HepG2 (cell line): Measurements from ENCODE around the gene MT1A. TPM values are rescaled to one million over a fixed set of nuclear protein-coding genes. Genes with fewer than 3 reads are reported as not detected.
A peak's percentile ranks its signal among the peaks of the same experiment; 100 is the strongest.

Experiments
- MAZ ChIP-seq, 2 experiments: sonication (generic) in 1 of 2; formaldehyde crosslinking in 1 of 2; IDR thresholded peaks; 2 replicates each; pipeline versions ENCODE4 v1.5.0 to v1.6.1; 2012 to 2020; ENCODE audit warnings: low read depth in 2 of 2, mild to moderate bottlenecking in 2 of 2, borderline replicate concordance in 1 of 2, improper control_type of control experiment in 1 of 2, low read length in 1 of 2, missing genetic modification reagents in 1 of 2, moderate library complexity in 1 of 2
- MEF2D ChIP-seq: sonication (generic); formaldehyde crosslinking; IDR thresholded peaks from 2 replicates; pipeline ENCODE4 v1.5.1; 2020; ENCODE audit warnings: mild to moderate bottlenecking, missing genetic modification reagents
- YY1 ChIP-seq: IDR thresholded peaks from 2 replicates; pipeline ENCODE4 v1.6.1; 2011; ENCODE audit warnings: low read length, low read depth, moderate library complexity, mild to moderate bottlenecking; ENCODE audit not compliant: insufficient read depth, insufficient replicate concordance
- ZBTB38 ChIP-seq: sonication (generic); formaldehyde crosslinking; IDR thresholded peaks from 2 replicates; pipeline ENCODE4 v1.5.1; 2020; ENCODE audit warnings: mild to moderate bottlenecking, missing genetic modification reagents
- ZNF205 ChIP-seq: IDR thresholded peaks from 2 replicates; pipeline ENCODE4 v1.6.1; 2018; ENCODE audit warnings: missing biosample characterization, missing genetic modification reagents
- ZNF251 ChIP-seq: sonication (generic); formaldehyde crosslinking; IDR thresholded peaks from 2 replicates; pipeline ENCODE4 v1.9.0; 2021; ENCODE audit warnings: mild to moderate bottlenecking, missing genetic modification reagents
- ZNF333 ChIP-seq: sonication (generic); formaldehyde crosslinking; IDR thresholded peaks from 2 replicates; pipeline ENCODE4 v1.4.0; 2020; ENCODE audit warnings: mild to moderate bottlenecking, missing genetic modification reagents, borderline replicate concordance
- ZNF550 ChIP-seq: sonication (generic); formaldehyde crosslinking; IDR thresholded peaks from 2 replicates; pipeline ENCODE4 v1.4.0; 2020; ENCODE audit warnings: mild to moderate bottlenecking, missing genetic modification reagents, borderline replicate concordance
- ZNF772 ChIP-seq: sonication (generic); formaldehyde crosslinking; IDR thresholded peaks from 2 replicates; pipeline ENCODE4 v1.5.0; 2020; ENCODE audit warnings: mild to moderate bottlenecking, missing genetic modification reagents
- ZNF891 ChIP-seq: sonication (generic); formaldehyde crosslinking; IDR thresholded peaks from 2 replicates; pipeline ENCODE4 v1.5.0; 2020; ENCODE audit warnings: mild to moderate bottlenecking, missing genetic modification reagents
- polyA plus RNA-seq, 8 experiments: library from polyadenylated mRNA; depleted of rRNA in 3 of 8; stranded (reverse) in 7 of 8; unstranded in 1 of 8; fragments of >200 nt; fragmentation: Illumina TruSeq in 4 of 8; extraction: Trizol in 4 of 8; gene quantifications; 2 replicates each; pipeline versions ENCODE4 v1.2.1 to v1.2.3, GENCODE V29; 2011 to 2016; ENCODE audit warnings: low read depth in 4 of 8, missing spikeins in 1 of 8, mixed read lengths in 1 of 8; ENCODE audit not compliant: insufficient read depth in 1 of 8
- total RNA-seq, 5 experiments: library from RNA; depleted of rRNA; stranded (reverse); fragments of >200 nt; fragmentation: Illumina TruSeq; extraction: Trizol; gene quantifications; 2 replicates each; pipeline ENCODE4 v1.2.3, GENCODE V29; 2016; ENCODE audit warnings: low read depth in 1 of 5
- TF ChIP-seq, protein P1 (sequence below): sonication (generic); formaldehyde crosslinking; IDR thresholded peaks from 2 replicates; pipeline ENCODE4 v1.9.0; 2022; ENCODE audit warnings: low read depth, missing genetic modification reagents
- TF ChIP-seq, protein P2 (sequence below): IDR thresholded peaks from 2 replicates; pipeline ENCODE4 v1.6.1; 2016; ENCODE audit warnings: mild to moderate bottlenecking, missing biosample characterization, missing genetic modification reagents
- TF ChIP-seq, protein P3 (sequence below): sonication (generic); formaldehyde crosslinking; IDR thresholded peaks from 2 replicates; pipeline ENCODE4 v1.4.0; 2020; ENCODE audit warnings: missing genetic modification reagents
- TF ChIP-seq, protein P4 (sequence below): sonication (generic); formaldehyde crosslinking; IDR thresholded peaks from 2 replicates; pipeline ENCODE4 v1.4.0; 2020; ENCODE audit warnings: missing genetic modification reagents, mild to moderate bottlenecking, borderline replicate concordance
- TF ChIP-seq, protein P5 (sequence below): sonication (generic); formaldehyde crosslinking; conservative IDR thresholded peaks from 2 replicates; pipeline ENCODE4 v1.4.0; 2020; ENCODE audit warnings: missing genetic modification reagents
- TF ChIP-seq, protein P6 (sequence below): sonication (generic); formaldehyde crosslinking; IDR thresholded peaks from 2 replicates; pipeline ENCODE4 v1.4.0; 2020; ENCODE audit warnings: missing genetic modification reagents, borderline replicate concordance

Gene MT1A
- total and polyA plus RNA-seq, 2 of the 13 experiments (the other 11 are each of a cell fraction or from before 2014, with no cell fraction given), result 8.3 to 10.4 TPM

DNA sequence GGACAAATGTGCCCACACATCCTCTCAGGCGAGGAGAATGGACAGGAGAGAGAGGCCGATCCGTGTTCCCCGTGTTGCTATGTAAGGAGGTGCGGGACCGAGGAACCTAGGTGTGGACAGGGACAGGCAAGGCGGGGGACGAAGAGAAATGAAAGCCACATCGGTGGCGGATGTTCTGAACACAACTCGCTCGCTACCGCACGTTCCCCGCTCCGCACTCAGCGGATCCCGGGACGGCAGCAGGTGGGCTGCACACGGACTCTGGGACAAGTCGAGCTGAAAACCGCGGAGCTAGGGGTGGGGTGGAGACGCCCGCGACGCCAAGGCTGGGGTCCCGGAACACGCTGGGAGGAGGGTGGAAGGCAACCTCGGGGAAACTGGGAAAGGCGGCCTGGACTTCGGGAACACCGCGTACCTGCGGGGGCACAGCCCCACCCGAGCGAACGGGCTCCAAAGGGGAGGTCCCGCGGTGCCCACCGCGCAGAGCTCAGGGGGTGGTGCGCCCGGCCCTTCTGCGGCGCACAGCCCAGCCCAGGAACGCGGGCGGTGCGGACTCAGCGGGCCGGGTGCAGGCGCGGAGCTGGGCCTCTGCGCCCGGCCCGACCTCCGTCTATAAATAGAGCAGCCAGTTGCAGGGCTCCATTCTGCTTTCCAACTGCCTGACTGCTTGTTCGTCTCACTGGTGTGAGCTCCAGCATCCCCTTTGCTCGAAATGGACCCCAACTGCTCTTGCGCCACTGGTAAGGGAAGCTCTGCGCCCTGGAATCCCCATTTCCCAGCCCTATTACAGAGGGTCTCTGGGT lies 13.1 kb upstream of the MT1A start, which contains the start of gene MT1E (continued):
- TF ChIP-seq, protein P1, sequence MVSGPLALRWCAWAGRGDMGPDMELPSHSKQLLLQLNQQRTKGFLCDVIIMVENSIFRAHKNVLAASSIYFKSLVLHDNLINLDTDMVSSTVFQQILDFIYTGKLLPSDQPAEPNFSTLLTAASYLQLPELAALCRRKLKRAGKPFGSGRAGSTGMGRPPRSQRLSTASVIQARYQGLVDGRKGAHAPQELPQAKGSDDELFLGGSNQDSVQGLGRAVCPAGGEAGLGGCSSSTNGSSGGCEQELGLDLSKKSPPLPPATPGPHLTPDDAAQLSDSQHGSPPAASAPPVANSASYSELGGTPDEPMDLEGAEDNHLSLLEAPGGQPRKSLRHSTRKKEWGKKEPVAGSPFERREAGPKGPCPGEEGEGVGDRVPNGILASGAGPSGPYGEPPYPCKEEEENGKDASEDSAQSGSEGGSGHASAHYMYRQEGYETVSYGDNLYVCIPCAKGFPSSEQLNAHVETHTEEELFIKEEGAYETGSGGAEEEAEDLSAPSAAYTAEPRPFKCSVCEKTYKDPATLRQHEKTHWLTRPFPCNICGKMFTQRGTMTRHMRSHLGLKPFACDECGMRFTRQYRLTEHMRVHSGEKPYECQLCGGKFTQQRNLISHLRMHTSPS (CRISPR knock-in tag), result peak; percentile 30; the same call in 1 of the 2 replicates
- TF ChIP-seq ZNF772 (CRISPR knock-in tag) (0 out of 2 replicates have a peak, but pooled peaks have one; percentile 52), YY1 (peak; percentile 44), ZNF333 (CRISPR knock-in tag) (no peak), MEF2D (CRISPR knock-in tag) (peak; percentile 15; the same call in 1 of the 2 replicates), ZNF251 (no peak), ZNF205 (peak; percentile 19; the same call in 1 of the 2 replicates), ZNF550 (CRISPR knock-in tag) (no peak), ZBTB38 (peak; percentile 94), ZNF891 (CRISPR knock-in tag) (peak; percentile 84), MAZ (IDR thresholded peaks at IDR 0.05; ENCODE audit: borderline replicate concordance, low read depth, low read length) (no peak), MAZ (CRISPR knock-in tag; IDR thresholded peaks at IDR 0.05; ENCODE audit: low read depth) (peak; percentile 66; the same call in 1 of the 2 replicates)
- TF ChIP-seq, protein P2, sequence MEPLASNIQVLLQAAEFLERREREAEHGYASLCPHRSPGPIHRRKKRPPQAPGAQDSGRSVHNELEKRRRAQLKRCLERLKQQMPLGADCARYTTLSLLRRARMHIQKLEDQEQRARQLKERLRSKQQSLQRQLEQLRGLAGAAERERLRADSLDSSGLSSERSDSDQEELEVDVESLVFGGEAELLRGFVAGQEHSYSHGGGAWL (CRISPR knock-in tag), result 0 out of 2 replicates have a peak, but pooled peaks have one; percentile 40
- TF ChIP-seq, protein P3, sequence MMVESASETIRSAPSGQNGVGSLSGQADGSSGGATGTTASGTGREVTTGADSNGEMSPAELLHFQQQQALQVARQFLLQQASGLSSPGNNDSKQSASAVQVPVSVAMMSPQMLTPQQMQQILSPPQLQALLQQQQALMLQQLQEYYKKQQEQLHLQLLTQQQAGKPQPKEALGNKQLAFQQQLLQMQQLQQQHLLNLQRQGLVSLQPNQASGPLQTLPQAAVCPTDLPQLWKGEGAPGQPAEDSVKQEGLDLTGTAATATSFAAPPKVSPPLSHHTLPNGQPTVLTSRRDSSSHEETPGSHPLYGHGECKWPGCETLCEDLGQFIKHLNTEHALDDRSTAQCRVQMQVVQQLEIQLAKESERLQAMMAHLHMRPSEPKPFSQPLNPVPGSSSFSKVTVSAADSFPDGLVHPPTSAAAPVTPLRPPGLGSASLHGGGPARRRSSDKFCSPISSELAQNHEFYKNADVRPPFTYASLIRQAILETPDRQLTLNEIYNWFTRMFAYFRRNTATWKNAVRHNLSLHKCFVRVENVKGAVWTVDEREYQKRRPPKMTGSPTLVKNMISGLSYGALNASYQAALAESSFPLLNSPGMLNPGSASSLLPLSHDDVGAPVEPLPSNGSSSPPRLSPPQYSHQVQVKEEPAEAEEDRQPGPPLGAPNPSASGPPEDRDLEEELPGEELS, result 0 out of 2 replicates have a peak, but pooled peaks have one; percentile 6
- TF ChIP-seq, protein P4, sequence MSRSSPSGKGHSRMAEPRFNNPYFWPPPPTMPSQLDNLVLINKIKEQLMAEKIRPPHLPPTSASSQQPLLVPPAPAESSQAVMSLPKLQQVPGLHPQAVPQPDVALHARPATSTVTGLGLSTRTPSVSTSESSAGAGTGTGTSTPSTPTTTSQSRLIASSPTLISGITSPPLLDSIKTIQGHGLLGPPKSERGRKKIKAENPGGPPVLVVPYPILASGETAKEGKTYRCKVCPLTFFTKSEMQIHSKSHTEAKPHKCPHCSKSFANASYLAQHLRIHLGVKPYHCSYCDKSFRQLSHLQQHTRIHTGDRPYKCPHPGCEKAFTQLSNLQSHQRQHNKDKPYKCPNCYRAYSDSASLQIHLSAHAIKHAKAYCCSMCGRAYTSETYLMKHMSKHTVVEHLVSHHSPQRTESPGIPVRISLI (CRISPR knock-in tag), result 0 out of 2 replicates have a peak, but pooled peaks have one; percentile 17
- TF ChIP-seq, protein P5, sequence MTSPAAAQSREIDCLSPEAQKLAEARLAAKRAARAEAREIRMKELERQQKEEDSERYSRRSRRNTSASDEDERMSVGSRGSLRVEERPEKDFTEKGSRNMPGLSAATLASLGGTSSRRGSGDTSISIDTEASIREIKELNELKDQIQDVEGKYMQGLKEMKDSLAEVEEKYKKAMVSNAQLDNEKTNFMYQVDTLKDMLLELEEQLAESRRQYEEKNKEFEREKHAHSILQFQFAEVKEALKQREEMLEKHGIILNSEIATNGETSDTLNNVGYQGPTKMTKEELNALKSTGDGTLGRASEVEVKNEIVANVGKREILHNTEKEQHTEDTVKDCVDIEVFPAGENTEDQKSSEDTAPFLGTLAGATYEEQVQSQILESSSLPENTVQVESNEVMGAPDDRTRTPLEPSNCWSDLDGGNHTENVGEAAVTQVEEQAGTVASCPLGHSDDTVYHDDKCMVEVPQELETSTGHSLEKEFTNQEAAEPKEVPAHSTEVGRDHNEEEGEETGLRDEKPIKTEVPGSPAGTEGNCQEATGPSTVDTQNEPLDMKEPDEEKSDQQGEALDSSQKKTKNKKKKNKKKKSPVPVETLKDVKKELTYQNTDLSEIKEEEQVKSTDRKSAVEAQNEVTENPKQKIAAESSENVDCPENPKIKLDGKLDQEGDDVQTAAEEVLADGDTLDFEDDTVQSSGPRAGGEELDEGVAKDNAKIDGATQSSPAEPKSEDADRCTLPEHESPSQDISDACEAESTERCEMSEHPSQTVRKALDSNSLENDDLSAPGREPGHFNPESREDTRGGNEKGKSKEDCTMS, result 0 out of 2 replicates have a peak, but pooled peaks have one; percentile 31
- TF ChIP-seq, protein P6, sequence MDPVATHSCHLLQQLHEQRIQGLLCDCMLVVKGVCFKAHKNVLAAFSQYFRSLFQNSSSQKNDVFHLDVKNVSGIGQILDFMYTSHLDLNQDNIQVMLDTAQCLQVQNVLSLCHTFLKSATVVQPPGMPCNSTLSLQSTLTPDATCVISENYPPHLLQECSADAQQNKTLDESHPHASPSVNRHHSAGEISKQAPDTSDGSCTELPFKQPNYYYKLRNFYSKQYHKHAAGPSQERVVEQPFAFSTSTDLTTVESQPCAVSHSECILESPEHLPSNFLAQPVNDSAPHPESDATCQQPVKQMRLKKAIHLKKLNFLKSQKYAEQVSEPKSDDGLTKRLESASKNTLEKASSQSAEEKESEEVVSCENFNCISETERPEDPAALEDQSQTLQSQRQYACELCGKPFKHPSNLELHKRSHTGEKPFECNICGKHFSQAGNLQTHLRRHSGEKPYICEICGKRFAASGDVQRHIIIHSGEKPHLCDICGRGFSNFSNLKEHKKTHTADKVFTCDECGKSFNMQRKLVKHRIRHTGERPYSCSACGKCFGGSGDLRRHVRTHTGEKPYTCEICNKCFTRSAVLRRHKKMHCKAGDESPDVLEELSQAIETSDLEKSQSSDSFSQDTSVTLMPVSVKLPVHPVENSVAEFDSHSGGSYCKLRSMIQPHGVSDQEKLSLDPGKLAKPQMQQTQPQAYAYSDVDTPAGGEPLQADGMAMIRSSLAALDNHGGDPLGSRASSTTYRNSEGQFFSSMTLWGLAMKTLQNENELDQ (CRISPR knock-in tag), result peak; percentile 41; the same call in 1 of the 2 replicates
